ENCODE measurements around the gene MCTP1. TPM values are rescaled to one million over a fixed set of nuclear protein-coding genes. Genes with fewer than 3 reads are reported as not detected.

The MCTP1 gene
- total and polyA plus RNA-seq, 2 of the 13 experiments (the other 11 are each of a cell fraction or from before 2014, with no cell fraction given): 0.15 to 0.48 TPM

GRCh38 chr5:94700592-94700991 lies 584.3 kb downstream of the MCTP1 start:
- 96% methylated on average over 1 of the region's 1 CpG for WGBS (ENCODE audit: low lambda C conversion rate)

More at GRCh38 chr5:94700592-94700991, 584.3 kb downstream of the MCTP1 start:
- BruUV-seq (replicated peaks): no TSS peak
- in situ Hi-C loops (cut with HindIII; ENCODE audit: extremely low pct_ligation_motif_present, low pct_unique_long_range_greater_than_20kb) (no loop called here), intact Hi-C loops (cut with micrococcal nuclease; ENCODE audit: unreplicated experiment) (no loop called here)
- TF ChIP-seq ZNF350 (CRISPR knock-in tag; IDR thresholded peaks at IDR 0.05; ENCODE audit: borderline replicate concordance, low read depth): no peak
- TF ChIP-seq E2F2 (CRISPR knock-in tag; IDR thresholded peaks at IDR 0.05; ENCODE audit: borderline replicate concordance): no peak
- TF ChIP-seq ATRX (CRISPR knock-in tag; IDR thresholded peaks at IDR 0.05; ENCODE audit: borderline replicate concordance): no peak
- no peak for TF ChIP-seq IKZF1 (IDR thresholded peaks at IDR 0.05)
- no peak for TF ChIP-seq IKZF5 (CRISPR knock-in tag; IDR thresholded peaks at IDR 0.05)
- no peak for TF ChIP-seq KDM5B (CRISPR knock-in tag; IDR thresholded peaks at IDR 0.05; ENCODE audit: borderline replicate concordance)
- TF ChIP-seq HNRNPUL1 (IDR thresholded peaks at IDR 0.05; ENCODE audit: low read depth, low read length): no peak
- TF ChIP-seq GATA4 (IDR thresholded peaks at IDR 0.05; ENCODE audit: borderline replicate concordance, low read depth): no peak
- no peak for TF ChIP-seq RFX3 (CRISPR knock-in tag; IDR thresholded peaks at IDR 0.05)
- no peaks in the 10 kb centered on the region for H3K36me3 ChIP-seq (replicated peaks in 1 of 2; ENCODE audit: control insufficient read depth in 1 of 2, insufficient read depth in 2 of 2, low read length in 2 of 2)
- H3K4me3 ChIP-seq (replicated peaks in 1 of 3; ENCODE audit: insufficient read depth in 1 of 3, low read depth in 2 of 3, low read length in 3 of 3): no peak overlapping the region
- H3K79me2 ChIP-seq (ENCODE audit: insufficient read depth, low read length): no peaks in the 10 kb centered on the region
- ATAC-seq: no peak
- H3K9ac ChIP-seq (ENCODE audit: insufficient read depth, low read depth, low read length): no peak overlapping the region
- H3K27me3 ChIP-seq (ENCODE audit: control insufficient read depth in 1 of 2, insufficient read depth in 2 of 2, low read length in 2 of 2): no peaks in the 10 kb centered on the region
- no peaks in the 10 kb centered on the region for H4K20me1 ChIP-seq (ENCODE audit: insufficient read depth, low read length)
- no peak overlapping the region for H2AFZ ChIP-seq (ENCODE audit: low read length)
- FAIRE-seq: no peak
- H3K27ac ChIP-seq (ENCODE audit: extremely low read length, insufficient read depth, low read length): no peak overlapping the region
- CTCF ChIA-PET (ENCODE audit: low intra/inter-chr PET ratio, low total read pairs): no interaction called here
- H3K4me2 ChIP-seq (ENCODE audit: low read depth, low read length): no peak overlapping the region
- no peaks in the 10 kb centered on the region for H3K4me1 ChIP-seq (ENCODE audit: insufficient read depth, low read length)
- no peak for DNase-seq (ENCODE audit: low spot score)
- POLR2A ChIA-PET: no interaction called here
- H3K9me3 ChIP-seq (ENCODE audit: low read length): no peaks in the 10 kb centered on the region
